SK-N-SH (cell line): ENCODE data around the gene TMEM198. TPM values are rescaled to one million over a fixed set of nuclear protein-coding genes. Genes with fewer than 3 reads are reported as not detected.

Experiments
- CTCF ChIA-PET: fragments of 300-600, 350-600 bp; formaldehyde crosslinking; extraction: SDS; loops from one replicate; lab custom pipeline; 2021; lab: Yijun Ruan, JAX
- POLR2A ChIA-PET: fragments of 350-600 bp; sonication (Branson Sonifier 250); formaldehyde crosslinking; extraction: SDS; loops from one replicate; lab custom pipeline; 2020; ENCODE audit warnings: antibody characterized with exemption, inconsistent platforms; lab: Yijun Ruan, JAX
- DNase-seq: peaks from one replicate; pipeline ENCODE4 v3.0.0; 2012
- H2AFZ ChIP-seq: fragments of 200-600 bp; sonication (generic); 2 replicates; pipeline ENCODE4 v1.8.1; 2016; ENCODE audit warnings: antibody characterized with exemption, mild to moderate bottlenecking, low read depth
- H3F3A ChIP-seq: fragments of 200-600 bp; sonication (generic); replicated peaks from 2 replicates; pipeline ENCODE3; 2016; ENCODE audit warnings: antibody characterized with exemption, mild to moderate bottlenecking; ENCODE audit not compliant: insufficient read depth
- H3K27ac ChIP-seq, 2 experiments: fragments of 200-500 bp in 1 of 2; fragments of 200-600 bp in 1 of 2; sonication (Bioruptor generic) in 1 of 2; sonication (generic), shearing (Covaris generic) in 1 of 2; 2 replicates each; pipeline versions ENCODE4 v1.5.1 to v1.6.1; 2014 to 2016; ENCODE audit warnings: low read depth in 2 of 2, inconsistent platforms in 1 of 2, low read length in 1 of 2, mild to moderate bottlenecking in 1 of 2, mixed read lengths in 1 of 2
- H3K27me3 ChIP-seq: fragments of 200-600 bp; sonication (generic), shearing (Covaris generic); 2 replicates; pipeline ENCODE4 v1.6.1; 2016; ENCODE audit warnings: mixed run types; ENCODE audit not compliant: insufficient read depth
- H3K36me3 ChIP-seq, 2 experiments: fragments of 200-500 bp in 1 of 2; fragments of 200-600 bp in 1 of 2; sonication (Bioruptor generic) in 1 of 2; sonication (generic) in 1 of 2; replicated peaks in 1 of 2; 2 replicates each; pipeline versions ENCODE3 to v1.5.1; 2014 to 2016; ENCODE audit warnings: low read length in 1 of 2, mild to moderate bottlenecking in 1 of 2; ENCODE audit not compliant: insufficient read depth in 2 of 2, control insufficient read depth in 1 of 2
- H3K4me1 ChIP-seq, 2 experiments: fragments of 200-500 bp in 1 of 2; fragments of 200-600 bp in 1 of 2; sonication (Bioruptor generic) in 1 of 2; sonication (generic), shearing (Covaris generic) in 1 of 2; 2 replicates each; pipeline versions ENCODE4 v1.5.1 to v1.6.1; 2014 to 2016; ENCODE audit warnings: low read depth in 1 of 2, low read length in 1 of 2, mixed run types in 1 of 2; ENCODE audit not compliant: insufficient read depth in 2 of 2, control insufficient read depth in 1 of 2
- H3K4me2 ChIP-seq: fragments of 200-600 bp; sonication (generic), shearing (Covaris generic); 2 replicates; pipeline ENCODE4 v1.6.1; 2017; ENCODE audit warnings: mixed run types
- H3K4me3 ChIP-seq, 2 experiments: fragments of 200-500 bp in 1 of 2; fragments of 200-600 bp in 1 of 2; sonication (Bioruptor generic) in 1 of 2; sonication (generic), shearing (Covaris generic) in 1 of 2; 2 replicates each; pipeline versions ENCODE4 v1.5.1 to v1.8.1; 2014 to 2016; ENCODE audit warnings: low read depth in 2 of 2, inconsistent platforms in 1 of 2, low read length in 1 of 2, mild to moderate bottlenecking in 1 of 2, mixed read lengths in 1 of 2, moderate library complexity in 1 of 2
- H3K79me2 ChIP-seq: fragments of 200-600 bp; sonication (generic); 2 replicates; pipeline ENCODE4 v1.8.1; 2017; ENCODE audit warnings: mild to moderate bottlenecking; ENCODE audit not compliant: insufficient read depth
- H3K9ac ChIP-seq: fragments of 200-600 bp; sonication (generic); 2 replicates; pipeline ENCODE4 v1.6.1; 2017; ENCODE audit warnings: mixed run types
- H3K9me2 ChIP-seq: fragments of 200-600 bp; sonication (generic); 2 replicates; pipeline ENCODE4 v1.6.1; 2017; ENCODE audit warnings: mixed run types
- H3K9me3 ChIP-seq: fragments of 200-600 bp; sonication (generic); 2 replicates; pipeline ENCODE4 v1.6.1; 2017; ENCODE audit warnings: mixed run types, mild to moderate bottlenecking, moderate library complexity
- H4K20me1 ChIP-seq: fragments of 200-600 bp; sonication (generic); 2 replicates; pipeline ENCODE4 v1.6.1; 2017; ENCODE audit warnings: mild to moderate bottlenecking, mixed run types; ENCODE audit not compliant: insufficient read depth
- ELF1 ChIP-seq: IDR thresholded peaks from 2 replicates; pipeline ENCODE4 v1.4.0; 2012
- EP300 ChIP-seq, 2 experiments: IDR thresholded peaks; 2 replicates each; pipeline versions ENCODE4 v1.4.0 to v1.6.1; 2012; ENCODE audit warnings: borderline replicate concordance in 1 of 2, low read depth in 1 of 2, low read length in 1 of 2
- FOSL2 ChIP-seq: IDR thresholded peaks from 2 replicates; pipeline ENCODE4 v1.4.0; 2012; ENCODE audit warnings: low read depth, mild to moderate bottlenecking, moderate library complexity, borderline replicate concordance
- FOXJ3 ChIP-seq: sonication (generic); formaldehyde crosslinking; IDR thresholded peaks from 2 replicates; pipeline ENCODE4 v1.5.1; 2020; ENCODE audit warnings: mild to moderate bottlenecking, missing genetic modification reagents
- GATA2 ChIP-seq: sonication (generic); formaldehyde crosslinking; IDR thresholded peaks from 2 replicates; pipeline ENCODE4 v1.5.0; 2020; ENCODE audit warnings: mild to moderate bottlenecking, missing genetic modification reagents
- IRF3 ChIP-seq: fragments of 150-350 bp; IDR thresholded peaks from 2 replicates; pipeline ENCODE4 v1.6.1; 2016; ENCODE audit warnings: mild to moderate bottlenecking, low read depth, low read length
- JUND ChIP-seq: IDR thresholded peaks from 2 replicates; pipeline ENCODE4 v1.4.0; 2012
- MAX ChIP-seq: IDR thresholded peaks from 2 replicates; pipeline ENCODE4 v1.4.0; 2012; ENCODE audit warnings: low read depth
- NFIC ChIP-seq: IDR thresholded peaks from 2 replicates; pipeline ENCODE4 v1.4.0; 2012; ENCODE audit warnings: borderline replicate concordance
- NRF1 ChIP-seq: IDR thresholded peaks from 2 replicates; pipeline ENCODE4 v1.6.1; 2012; ENCODE audit warnings: low read depth, mild to moderate bottlenecking, low read length
- POLR2AphosphoS5 ChIP-seq: IDR thresholded peaks from 2 replicates; pipeline ENCODE4 v1.6.1; 2012; ENCODE audit warnings: low read depth, low read length
- RAD21 ChIP-seq: IDR thresholded peaks from 2 replicates; pipeline ENCODE4 v1.6.1; 2012; ENCODE audit warnings: mild to moderate bottlenecking, low read length
- RXRA ChIP-seq: IDR thresholded peaks from 2 replicates; pipeline ENCODE4 v1.4.0; 2012; ENCODE audit warnings: low read depth, mild to moderate bottlenecking, borderline replicate concordance
- SMC3 ChIP-seq: IDR thresholded peaks from 2 replicates; pipeline ENCODE4 v1.6.1; 2012; ENCODE audit warnings: low read depth, low read length, improper control_type of control experiment
- USF1 ChIP-seq: IDR thresholded peaks from 2 replicates; pipeline ENCODE4 v1.4.0; 2012; ENCODE audit warnings: low read depth, borderline replicate concordance
- YY1 ChIP-seq: IDR thresholded peaks from 2 replicates; pipeline ENCODE4 v1.4.0; 2012; ENCODE audit warnings: low read depth, mild to moderate bottlenecking
- WGBS: methylation state at CpG from one replicate; pipeline ENCODE4 v1.1.6; 2017; ENCODE audit warnings: low lambda C conversion rate; 5-methylcytosine and 5-hydroxymethylcytosine counted together
- polyA plus RNA-seq, 3 experiments: library from polyadenylated mRNA; depleted of rRNA; stranded (reverse); fragments of >200 nt; gene quantifications; 2 replicates each; pipeline ENCODE4 v1.2.3, GENCODE V29; 2012
- TF ChIP-seq, protein P1 (sequence below): IDR thresholded peaks from 2 replicates; pipeline ENCODE4 v1.6.1; 2012; ENCODE audit warnings: mild to moderate bottlenecking, low read depth, low read length, moderate library complexity
- TF ChIP-seq, protein P2 (sequence below): fragments of 150-350 bp; IDR thresholded peaks from 2 replicates; pipeline ENCODE4 v1.6.1; 2017; ENCODE audit warnings: antibody characterized with exemption, low read length, low read depth, borderline replicate concordance

Gene TMEM198
- polyA plus RNA-seq, 1 of the 3 experiments (the other 2 are of a cell fraction), result 4.7 TPM

DNA sequence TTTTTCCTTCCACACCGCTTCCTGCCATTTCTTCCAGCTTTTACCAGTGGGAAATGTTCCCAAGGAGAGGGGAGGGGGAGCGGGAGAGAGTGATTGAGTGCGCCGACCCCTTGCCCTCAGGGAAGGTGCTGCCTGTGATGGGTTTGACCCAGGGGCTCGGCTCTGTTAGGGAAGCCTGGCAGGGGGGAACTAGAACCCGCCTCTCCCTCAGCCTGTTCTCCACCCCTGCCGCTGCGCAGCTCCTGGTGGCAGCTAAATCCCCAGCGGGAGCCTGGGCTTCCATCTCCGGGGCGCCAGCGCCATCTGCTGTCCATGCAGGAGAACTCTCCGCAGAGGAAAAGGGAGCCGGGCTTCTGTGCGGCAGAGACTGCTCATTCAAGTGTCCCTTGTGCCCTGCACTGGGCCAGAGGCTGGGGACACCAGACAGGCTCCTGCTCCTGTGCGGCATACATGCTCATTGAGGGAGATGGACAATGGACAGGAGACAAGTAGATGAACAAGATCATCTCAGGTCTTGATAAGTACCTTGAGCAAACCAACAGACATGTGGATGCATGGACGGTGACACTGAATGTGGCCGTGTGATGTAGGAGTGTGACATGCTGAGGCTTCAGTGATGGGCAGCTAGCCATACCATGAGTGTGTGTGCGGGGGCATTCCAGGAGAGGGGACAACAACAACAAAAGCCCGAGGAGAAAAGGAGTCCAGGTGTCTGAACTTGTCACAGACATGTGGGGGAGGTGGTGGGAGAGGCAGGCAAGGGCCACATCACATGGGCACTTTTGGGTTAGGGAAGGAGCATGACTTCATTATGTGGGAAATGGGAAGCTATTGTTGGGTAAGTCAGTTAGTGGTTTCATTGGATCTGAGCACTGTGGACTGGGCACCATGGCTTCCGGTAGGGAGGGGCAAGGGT lies 13.5 kb upstream of the TMEM198 start (continued):
- TF ChIP-seq IRF3, result no peak

- Histone ChIP-seq H3K9me2 (no peaks in the 10 kb centered on the region), H3K36me3 (no peaks in the 10 kb centered on the region), H2AFZ (no peak overlapping the region), H3K9me3 (no peaks in the 10 kb centered on the region), H3K27me3 (no peaks in the 10 kb centered on the region; the same call in 1 of the 2 replicates), H3K4me3 (no peak overlapping the region), H3K4me1 (peaks cover 0 to 23% of the 10 kb centered on the region in 2 experiments; a peak in 2 of 4 replicates), H3K9ac (no peak overlapping the region), H3F3A (no peaks in the 10 kb centered on the region), H3K4me2 (no peak overlapping the region), H3K27ac (no peak overlapping the region), H4K20me1 (no peaks in the 10 kb centered on the region), H3K79me2 (no peaks in the 10 kb centered on the region)
- TF ChIP-seq GATA2 (no peak), JUND (no peak), SMC3 (no peak), RXRA (no peak), USF1 (no peak), EP300 (IDR thresholded peaks at IDR 0.05; ENCODE audit: borderline replicate concordance in 1 of 2, low read depth in 1 of 2, low read length in 1 of 2) (no peak), NRF1 (no peak), FOXJ3 (no peak), MAX (no peak), YY1 (no peak), POLR2AphosphoS5 (no peak), NFIC (no peak), RAD21 (no peak), FOSL2 (no peak), IRF3 (no peak), ELF1 (no peak)
- TF ChIP-seq, protein P1, sequence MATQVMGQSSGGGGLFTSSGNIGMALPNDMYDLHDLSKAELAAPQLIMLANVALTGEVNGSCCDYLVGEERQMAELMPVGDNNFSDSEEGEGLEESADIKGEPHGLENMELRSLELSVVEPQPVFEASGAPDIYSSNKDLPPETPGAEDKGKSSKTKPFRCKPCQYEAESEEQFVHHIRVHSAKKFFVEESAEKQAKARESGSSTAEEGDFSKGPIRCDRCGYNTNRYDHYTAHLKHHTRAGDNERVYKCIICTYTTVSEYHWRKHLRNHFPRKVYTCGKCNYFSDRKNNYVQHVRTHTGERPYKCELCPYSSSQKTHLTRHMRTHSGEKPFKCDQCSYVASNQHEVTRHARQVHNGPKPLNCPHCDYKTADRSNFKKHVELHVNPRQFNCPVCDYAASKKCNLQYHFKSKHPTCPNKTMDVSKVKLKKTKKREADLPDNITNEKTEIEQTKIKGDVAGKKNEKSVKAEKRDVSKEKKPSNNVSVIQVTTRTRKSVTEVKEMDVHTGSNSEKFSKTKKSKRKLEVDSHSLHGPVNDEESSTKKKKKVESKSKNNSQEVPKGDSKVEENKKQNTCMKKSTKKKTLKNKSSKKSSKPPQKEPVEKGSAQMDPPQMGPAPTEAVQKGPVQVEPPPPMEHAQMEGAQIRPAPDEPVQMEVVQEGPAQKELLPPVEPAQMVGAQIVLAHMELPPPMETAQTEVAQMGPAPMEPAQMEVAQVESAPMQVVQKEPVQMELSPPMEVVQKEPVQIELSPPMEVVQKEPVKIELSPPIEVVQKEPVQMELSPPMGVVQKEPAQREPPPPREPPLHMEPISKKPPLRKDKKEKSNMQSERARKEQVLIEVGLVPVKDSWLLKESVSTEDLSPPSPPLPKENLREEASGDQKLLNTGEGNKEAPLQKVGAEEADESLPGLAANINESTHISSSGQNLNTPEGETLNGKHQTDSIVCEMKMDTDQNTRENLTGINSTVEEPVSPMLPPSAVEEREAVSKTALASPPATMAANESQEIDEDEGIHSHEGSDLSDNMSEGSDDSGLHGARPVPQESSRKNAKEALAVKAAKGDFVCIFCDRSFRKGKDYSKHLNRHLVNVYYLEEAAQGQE, result no peak
- TF ChIP-seq, protein P2, sequence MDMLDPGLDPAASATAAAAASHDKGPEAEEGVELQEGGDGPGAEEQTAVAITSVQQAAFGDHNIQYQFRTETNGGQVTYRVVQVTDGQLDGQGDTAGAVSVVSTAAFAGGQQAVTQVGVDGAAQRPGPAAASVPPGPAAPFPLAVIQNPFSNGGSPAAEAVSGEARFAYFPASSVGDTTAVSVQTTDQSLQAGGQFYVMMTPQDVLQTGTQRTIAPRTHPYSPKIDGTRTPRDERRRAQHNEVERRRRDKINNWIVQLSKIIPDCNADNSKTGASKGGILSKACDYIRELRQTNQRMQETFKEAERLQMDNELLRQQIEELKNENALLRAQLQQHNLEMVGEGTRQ, result no peak
- POLR2A ChIA-PET, result no interaction called here
- 54% methylated on average over 7 of the region's 20 CpGs for WGBS
- CTCF ChIA-PET, result interaction anchor here (1.1 to 62.1 kb wide), 12 partner anchors 9 to 165 kb away, joined by 3 to 2824 read pairs (median 35); partner anchors contain the start of genes ASIC4, CHPF, DNPEP and GMPPA
- DNase-seq, result no peak
These were observed 12.0 kb upstream of the TMEM198 start for GRCh38 chr2:219531639-219532377.
